A673 (cell line): ENCODE results near the gene ARL5B. TPM values are rescaled to one million over a fixed set of nuclear protein-coding genes. Genes with fewer than 3 reads are reported as not detected.

Experiments
- BruUV-seq: library from RNA; stranded (reverse); fragments of 400-500 nt; replicated peaks from 2 replicates; lab custom pipeline; 2021; lab: Mats Ljungman, UMichigan
- CTCF ChIA-PET: fragments of 300-600 bp; sonication (Branson Sonifier 250); formaldehyde crosslinking; loops from one replicate; lab custom pipeline; 2022; ENCODE audit warnings: antibody characterized with exemption; lab: Charles Lee
- POLR2A ChIA-PET: fragments of 300-600 bp; sonication (Branson Sonifier 250); formaldehyde crosslinking; loops from one replicate; lab custom pipeline; 2022; ENCODE audit warnings: antibody characterized with exemption; ENCODE audit not compliant: low non-redundant PET; lab: Charles Lee
- DNase-seq: peaks from one replicate; pipeline ENCODE4 v3.0.0-alpha.2; 2015; ENCODE audit warnings: low spot score
- H3K27ac ChIP-seq: fragments of 200-600 bp; sonication (generic); 2 replicates; pipeline ENCODE4 v1.5.1; 2016; ENCODE audit warnings: mixed run types, low read depth, mild to moderate bottlenecking, mixed read lengths, antibody characterized with exemption, low read length; ENCODE audit not compliant: poor library complexity, severe bottlenecking
- H3K27me3 ChIP-seq: fragments of 200-600 bp; sonication (generic); replicated peaks from 2 replicates; pipeline ENCODE4 v1.6.1; 2017; ENCODE audit warnings: mixed run types, low read depth, mild to moderate bottlenecking, mixed read lengths, antibody characterized with exemption, low read length; ENCODE audit not compliant: insufficient read depth, poor library complexity
- H3K36me3 ChIP-seq: fragments of 200-600 bp; sonication (generic); 2 replicates; pipeline ENCODE4 v1.6.1; 2016; ENCODE audit warnings: mixed run types, mild to moderate bottlenecking, mixed read lengths, antibody characterized with exemption, low read length; ENCODE audit not compliant: insufficient read depth, poor library complexity, severe bottlenecking
- H3K4me1 ChIP-seq: fragments of 200-600 bp; sonication (generic); 2 replicates; pipeline ENCODE4 v1.6.1; 2017; ENCODE audit warnings: mixed run types, mild to moderate bottlenecking, mixed read lengths, antibody characterized with exemption, low read length; ENCODE audit not compliant: insufficient read depth, poor library complexity, severe bottlenecking
- H3K4me3 ChIP-seq: fragments of 200-600 bp; sonication (generic); 2 replicates; pipeline ENCODE4 v1.5.1; 2016; ENCODE audit warnings: low read depth, mixed run types, mild to moderate bottlenecking, mixed read lengths, low read length; ENCODE audit not compliant: poor library complexity, severe bottlenecking
- H3K9me3 ChIP-seq: fragments of 200-600 bp; sonication (generic); 2 replicates; pipeline ENCODE4 v1.6.1; 2016; ENCODE audit warnings: mixed run types, low read depth, mild to moderate bottlenecking, mixed read lengths, antibody characterized with exemption, low read length; ENCODE audit not compliant: poor library complexity, severe bottlenecking
- CTCF ChIP-seq: fragments of 300-800, 200-600 bp; sonication (generic); conservative IDR thresholded peaks from 2 replicates; pipeline ENCODE4 v1.5.1; 2017; ENCODE audit warnings: low read depth, mild to moderate bottlenecking, antibody characterized with exemption, low read length, moderate library complexity, mixed read lengths
- EZH2 ChIP-seq: fragments of 200-600 bp; sonication (generic); IDR thresholded peaks from 2 replicates; pipeline ENCODE4 v1.6.1; 2017; ENCODE audit warnings: borderline replicate concordance, low read depth, mild to moderate bottlenecking, mixed read lengths, antibody characterized with exemption, low read length; ENCODE audit not compliant: poor library complexity, severe bottlenecking
- intact Hi-C: fragments of 100-400 bp; cut with micrococcal nuclease; formaldehyde crosslinking; loops from one replicate; pipeline ENCODE4 v1.10.0; 2022; ENCODE audit not compliant: unreplicated experiment
- total RNA-seq: library from RNA; stranded (reverse); gene quantifications from 2 replicates; pipeline ENCODE4 v1.2.3, GENCODE V29; 2021

ARL5B gene
- total RNA-seq, 1 experiment from 2014 or later = 30.2 TPM

- H3K4me3 ChIP-seq = no peak overlapping the region
- TF ChIP-seq EZH2 = no peak
- TF ChIP-seq CTCF = no peak
- H3K9me3 ChIP-seq = no peaks in the 10 kb centered on the region
- peaks cover 8% of the 10 kb centered on the region for H3K4me1 ChIP-seq
- DNase-seq = no peak
- H3K36me3 ChIP-seq = peaks cover 1% of the 10 kb centered on the region
- no TSS peak for BruUV-seq
- no peak overlapping the region for H3K27ac ChIP-seq
- H3K27me3 ChIP-seq = no peaks in the 10 kb centered on the region
- intact Hi-C loops = no loop called here
- ChIA-PET CTCF (no interaction called here), POLR2A (no interaction called here)
Observed at GRCh38 chr10:18647151-18647550, 12.1 kb upstream of the ARL5B start.

- CTCF ChIA-PET = no interaction called here
- intact Hi-C loops = no loop called here
- POLR2A ChIA-PET = no interaction called here
Observed at GRCh38 chr10:18647945-18648344, 11.3 kb upstream of the ARL5B start.

GRCh38 chr10:18649364-18649959 is 9.8 kb upstream of the ARL5B start:
- DNase-seq = no peak

More at GRCh38 chr10:18647945-18648344, 11.3 kb upstream of the ARL5B start:
- DNase-seq = no peak
- H3K4me3 ChIP-seq = no peak overlapping the region
- no peaks in the 10 kb centered on the region for H3K36me3 ChIP-seq
- no peaks in the 10 kb centered on the region for H3K9me3 ChIP-seq
- BruUV-seq = no TSS peak
- peaks cover 8% of the 10 kb centered on the region for H3K4me1 ChIP-seq
- no peak overlapping the region for H3K27ac ChIP-seq
- no peaks in the 10 kb centered on the region for H3K27me3 ChIP-seq
- TF ChIP-seq CTCF (no peak), EZH2 (no peak)

More at GRCh38 chr10:18649364-18649959, 9.8 kb upstream of the ARL5B start:
- intact Hi-C loops = no loop called here
- Histone ChIP-seq H3K9me3 (no peaks in the 10 kb centered on the region), H3K4me3 (peak overlapping the region; percentile 72), H3K4me1 (peaks cover 8% of the 10 kb centered on the region), H3K27ac (peak overlapping the region; percentile 69), H3K27me3 (no peaks in the 10 kb centered on the region), H3K36me3 (no peaks in the 10 kb centered on the region)
- ChIA-PET CTCF (no interaction called here), POLR2A (no interaction called here)
- no peak for TF ChIP-seq CTCF
- no peak for TF ChIP-seq EZH2
- BruUV-seq = no TSS peak
